HepG2 (cell line): ENCODE results near the gene SDK1. TPM values are rescaled to one million over a fixed set of nuclear protein-coding genes. Genes with fewer than 3 reads are reported as not detected.

ENCODE experiments used
- ATAC-seq: fragments of 200-7000 bp; cut with Tn5 transposase; 3 replicates; pipeline ENCODE4 v1.9.1; 2020; ENCODE audit warnings: mild to moderate bottlenecking, moderate library complexity
- BruUV-seq: library from RNA; stranded (reverse); fragments of 400-500 nt; replicated peaks from 2 replicates; lab custom pipeline; 2021; lab: Mats Ljungman, UMichigan
- CTCF ChIA-PET: fragments of 300-600 bp; formaldehyde crosslinking; extraction: SDS; loops from one replicate; lab custom pipeline; 2021; ENCODE audit warnings: low total read pairs, inconsistent platforms, low intra/inter-chr PET ratio; lab: Yijun Ruan, JAX
- POLR2A ChIA-PET: fragments of 350-600 bp; sonication (Branson Sonifier 250); formaldehyde crosslinking; loops from one replicate; lab custom pipeline; 2020; ENCODE audit warnings: antibody characterized with exemption, inconsistent platforms; lab: Yijun Ruan, JAX
- DNase-seq: peaks from one replicate; pipeline ENCODE4 v3.0.0-alpha.2; 2015; ENCODE audit warnings: low spot score
- FAIRE-seq: peaks from 3 replicates; lab custom pipeline; 2011; peaks lifted over from hg19 to GRCh38; lab: Jason Lieb, UNC
- H2AFZ ChIP-seq: one replicate; pipeline ENCODE4 v1.6.1; 2011; ENCODE audit warnings: low read length, inconsistent platforms
- H3K27ac ChIP-seq: fragments of 300-600 bp; 3 replicates; pipeline ENCODE4 v1.8.0; 2011; ENCODE audit warnings: mixed run types, mild to moderate bottlenecking, mixed read lengths, low read length, inconsistent platforms; ENCODE audit not compliant: insufficient read depth; ENCODE audit errors: extremely low read length
- H3K27me3 ChIP-seq, 2 experiments: fragments of 200-600 bp in 1 of 2; 2 replicates in 1 of 2; 3 replicates in 1 of 2; pipeline versions ENCODE4 v1.6.0 to v1.8.0; 2011; ENCODE audit warnings: low read length in 2 of 2, mild to moderate bottlenecking in 2 of 2, moderate library complexity in 2 of 2, inconsistent platforms in 1 of 2; ENCODE audit not compliant: insufficient read depth in 2 of 2, control insufficient read depth in 1 of 2
- H3K36me3 ChIP-seq, 2 experiments: fragments of 200-600 bp in 1 of 2; replicated peaks in 1 of 2; 2 replicates in 1 of 2; 3 replicates in 1 of 2; pipeline versions ENCODE4 v1.5.1 to v1.8.0; 2011; ENCODE audit warnings: low read length in 2 of 2, inconsistent platforms in 1 of 2; ENCODE audit not compliant: insufficient read depth in 2 of 2, control insufficient read depth in 1 of 2
- H3K4me1 ChIP-seq: 2 replicates; pipeline ENCODE4 v1.5.1; 2012; ENCODE audit warnings: low read length, inconsistent platforms; ENCODE audit not compliant: insufficient read depth
- H3K4me2 ChIP-seq: 2 replicates; pipeline ENCODE4 v1.6.0; 2011; ENCODE audit warnings: low read depth, low read length, inconsistent platforms
- H3K4me3 ChIP-seq, 3 experiments: fragments of 200-600 bp in 1 of 3; sonication (generic), shearing (Covaris generic) in 1 of 3; replicated peaks in 1 of 3; 2 replicates each; pipeline ENCODE4 v1.5.1; 2011 to 2016; ENCODE audit warnings: low read length in 3 of 3, inconsistent platforms in 2 of 3, low read depth in 2 of 3, mild to moderate bottlenecking in 2 of 3, control low read depth in 1 of 3, mixed read lengths in 1 of 3; ENCODE audit not compliant: insufficient read depth in 1 of 3
- H3K79me2 ChIP-seq: one replicate; pipeline ENCODE4 v1.6.1; 2011; ENCODE audit warnings: low read length, inconsistent platforms; ENCODE audit not compliant: insufficient read depth
- H3K9ac ChIP-seq: 2 replicates; pipeline ENCODE4 v1.6.0; 2011; ENCODE audit warnings: mild to moderate bottlenecking, low read depth, low read length, inconsistent platforms; ENCODE audit not compliant: insufficient read depth
- H3K9me3 ChIP-seq: 2 replicates; pipeline ENCODE4 v1.5.1; 2012; ENCODE audit warnings: mild to moderate bottlenecking, low read length
- H4K20me1 ChIP-seq: 2 replicates; pipeline ENCODE4 v1.6.0; 2011; ENCODE audit warnings: inconsistent platforms, mild to moderate bottlenecking, low read length, moderate library complexity; ENCODE audit not compliant: insufficient read depth
- GFI1 ChIP-seq: sonication (generic); formaldehyde crosslinking; IDR thresholded peaks from 2 replicates; pipeline ENCODE4 v1.5.0; 2020; ENCODE audit warnings: missing genetic modification reagents, mild to moderate bottlenecking, borderline replicate concordance
- NRL ChIP-seq: sonication (generic); formaldehyde crosslinking; IDR thresholded peaks from 2 replicates; pipeline ENCODE4 v1.5.0; 2020; ENCODE audit warnings: missing genetic modification reagents, mild to moderate bottlenecking, moderate library complexity, borderline replicate concordance
- PITX1 ChIP-seq: sonication (generic); formaldehyde crosslinking; IDR thresholded peaks from 2 replicates; pipeline ENCODE4 v1.5.1; 2020; ENCODE audit warnings: mild to moderate bottlenecking, missing genetic modification reagents
- WIZ ChIP-seq: sonication (generic); formaldehyde crosslinking; IDR thresholded peaks from 2 replicates; pipeline ENCODE4 v1.5.1; 2020; ENCODE audit warnings: mild to moderate bottlenecking, missing genetic modification reagents
- ZFY ChIP-seq: sonication (generic); formaldehyde crosslinking; IDR thresholded peaks from 2 replicates; pipeline ENCODE4 v1.4.0; 2020; ENCODE audit warnings: missing genetic modification reagents
- ZMYM2 ChIP-seq: sonication (generic); formaldehyde crosslinking; IDR thresholded peaks from 2 replicates; pipeline ENCODE4 v1.8.0; 2022; ENCODE audit warnings: mild to moderate bottlenecking, missing genetic modification reagents
- ZNF17 ChIP-seq: sonication (generic); formaldehyde crosslinking; IDR thresholded peaks from 2 replicates; pipeline ENCODE4 v1.5.0; 2020; ENCODE audit warnings: mild to moderate bottlenecking, missing genetic modification reagents
- ZNF33A ChIP-seq: sonication (generic); formaldehyde crosslinking; IDR thresholded peaks from 2 replicates; pipeline ENCODE4 v1.5.1; 2020; ENCODE audit warnings: missing genetic modification reagents, mild to moderate bottlenecking, moderate library complexity, borderline replicate concordance
- WGBS: methylation state at CpG from one replicate; pipeline ENCODE4 v1.1.6; 2017; ENCODE audit warnings: low lambda C conversion rate; 5-methylcytosine and 5-hydroxymethylcytosine counted together
- in situ Hi-C: cut with HindIII; loops from 2 replicates; pipeline ENCODE4 v1.10.0; 2017; ENCODE audit warnings: low pct_unique_long_range_greater_than_20kb; ENCODE audit not compliant: extremely low pct_ligation_motif_present
- intact Hi-C: fragments of 100-400 bp; cut with micrococcal nuclease; formaldehyde crosslinking; loops from one replicate; pipeline ENCODE4 v1.10.0; 2022; ENCODE audit not compliant: unreplicated experiment
- polyA plus RNA-seq, 8 experiments: library from polyadenylated mRNA; depleted of rRNA in 3 of 8; stranded (reverse) in 7 of 8; unstranded in 1 of 8; fragments of >200 nt; fragmentation: Illumina TruSeq in 4 of 8; extraction: Trizol in 4 of 8; gene quantifications; 2 replicates each; pipeline versions ENCODE4 v1.2.1 to v1.2.3, GENCODE V29; 2011 to 2016; ENCODE audit warnings: low read depth in 4 of 8, missing spikeins in 1 of 8, mixed read lengths in 1 of 8; ENCODE audit not compliant: insufficient read depth in 1 of 8
- total RNA-seq, 5 experiments: library from RNA; depleted of rRNA; stranded (reverse); fragments of >200 nt; fragmentation: Illumina TruSeq; extraction: Trizol; gene quantifications; 2 replicates each; pipeline ENCODE4 v1.2.3, GENCODE V29; 2016; ENCODE audit warnings: low read depth in 1 of 5
- TF ChIP-seq, protein P1 (sequence below), 2 experiments: sonication (generic) in 1 of 2; formaldehyde crosslinking in 1 of 2; IDR thresholded peaks; 2 replicates each; pipeline versions ENCODE4 v1.4.0 to v1.6.1; 2018 to 2020; ENCODE audit warnings: missing genetic modification reagents in 2 of 2, borderline replicate concordance in 1 of 2, low read depth in 1 of 2, mild to moderate bottlenecking in 1 of 2, missing biosample characterization in 1 of 2

SDK1 gene
- total and polyA plus RNA-seq, 2 of the 13 experiments (the other 11 are each of a cell fraction or from before 2014, with no cell fraction given), result 0.35 to 2.4 TPM

DNA sequence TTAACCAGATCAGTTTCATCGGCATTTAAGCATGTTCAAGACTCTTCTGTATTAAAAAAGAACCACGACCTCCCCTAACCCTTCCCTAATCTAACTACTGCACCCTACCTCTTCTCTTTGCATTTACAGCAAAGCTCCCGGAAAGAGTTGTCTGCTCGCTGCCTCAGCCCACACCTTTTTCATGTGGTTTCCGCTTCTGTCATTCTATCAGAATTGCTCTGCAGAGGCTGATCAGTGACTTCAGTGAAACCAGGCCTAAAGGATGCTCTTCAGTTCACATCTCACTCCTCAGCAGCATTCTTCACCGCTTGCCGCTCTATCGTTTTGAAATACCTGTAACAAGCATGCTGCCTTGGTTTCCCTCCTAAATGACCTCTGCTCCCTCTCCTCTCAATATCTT, 160.9 kb downstream of the SDK1 start (continued):
- TF ChIP-seq NRL (CRISPR knock-in tag) (no peak), ZNF17 (CRISPR knock-in tag) (no peak), PITX1 (CRISPR knock-in tag) (no peak), WIZ (CRISPR knock-in tag) (no peak)
- TF ChIP-seq, all 625 proteins: peak for 0

- no TSS peak for BruUV-seq
- DNase-seq (no peak), ATAC-seq (no peak), FAIRE-seq (peak; percentile 18)
- in situ Hi-C loops, result no loop called here
- Histone ChIP-seq H4K20me1 (no peaks in the 10 kb centered on the region), H3K27ac (no peak overlapping the region), H3K9ac (no peak overlapping the region), H3K4me2 (no peak overlapping the region), H3K36me3 (no peaks in the 10 kb centered on the region), H2AFZ (no peak overlapping the region), H3K27me3 (no peaks in the 10 kb centered on the region), H3K79me2 (no peaks in the 10 kb centered on the region), H3K4me1 (peaks cover 10% of the 10 kb centered on the region), H3K9me3 (no peaks in the 10 kb centered on the region), H3K4me3 (no peak overlapping the region)
- CTCF ChIA-PET, result no interaction called here
- POLR2A ChIA-PET, result no interaction called here
- no peak for TF ChIP-seq ZMYM2 (CRISPR knock-in tag)
- TF ChIP-seq ZNF33A, result no peak
- TF ChIP-seq, protein P1, sequence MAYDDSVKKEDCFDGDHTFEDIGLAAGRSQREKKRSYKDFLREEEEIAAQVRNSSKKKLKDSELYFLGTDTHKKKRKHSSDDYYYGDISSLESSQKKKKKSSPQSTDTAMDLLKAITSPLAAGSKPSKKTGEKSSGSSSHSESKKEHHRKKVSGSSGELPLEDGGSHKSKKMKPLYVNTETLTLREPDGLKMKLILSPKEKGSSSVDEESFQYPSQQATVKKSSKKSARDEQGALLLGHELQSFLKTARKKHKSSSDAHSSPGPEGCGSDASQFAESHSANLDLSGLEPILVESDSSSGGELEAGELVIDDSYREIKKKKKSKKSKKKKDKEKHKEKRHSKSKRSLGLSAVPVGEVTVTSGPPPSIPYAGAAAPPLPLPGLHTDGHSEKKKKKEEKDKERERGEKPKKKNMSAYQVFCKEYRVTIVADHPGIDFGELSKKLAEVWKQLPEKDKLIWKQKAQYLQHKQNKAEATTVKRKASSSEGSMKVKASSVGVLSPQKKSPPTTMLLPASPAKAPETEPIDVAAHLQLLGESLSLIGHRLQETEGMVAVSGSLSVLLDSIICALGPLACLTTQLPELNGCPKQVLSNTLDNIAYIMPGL (CRISPR knock-in tag; IDR thresholded peaks at IDR 0.05; ENCODE audit: borderline replicate concordance in 1 of 2, low read depth in 1 of 2), result no peak
- TF ChIP-seq ZFY (CRISPR knock-in tag), result no peak
- no peak for TF ChIP-seq GFI1 (CRISPR knock-in tag)
- intact Hi-C loops, result loop anchor here (1.0 kb wide), 1 partner anchor 8 kb away; no protein-coding TSS in a partner anchor
- 8% methylated on average over 1 of the region's 1 CpG for WGBS
Measured at GRCh38 chr7:3463696-3464095, 162.6 kb downstream of the SDK1 start.
